Liver (tissue), 9 donors: ENCODE measurements around the gene GALK2. TPM values are rescaled to one million over a fixed set of nuclear protein-coding genes. Genes with fewer than 3 reads are reported as not detected.

Source experiments
- DNase-seq: peaks from one replicate; pipeline ENCODE4 v3.0.0-alpha.2; 2017; ENCODE audit warnings: low spot score
- H3K27ac ChIP-seq, 2 donors: one replicate each; pipeline ENCODE4 v1.7.0; 2013; ENCODE audit warnings: inconsistent platforms in 2 of 2, low read length in 2 of 2, control low read depth in 1 of 2, low read depth in 1 of 2, mild to moderate bottlenecking in 1 of 2
- H3K27me3 ChIP-seq, 4 donors: one replicate each; pipeline versions ENCODE4 v1.6.1 to v1.7.0; 2013; ENCODE audit warnings: low read length in 3 of 4, inconsistent platforms in 1 of 4, mild to moderate bottlenecking in 1 of 4, moderate library complexity in 1 of 4; ENCODE audit not compliant: control insufficient read depth in 4 of 4, insufficient read depth in 4 of 4
- H3K36me3 ChIP-seq, 4 donors: one replicate each; pipeline versions ENCODE4 v1.6.1 to v1.7.0; 2013; ENCODE audit warnings: low read length in 3 of 4, mild to moderate bottlenecking in 3 of 4, low read depth in 1 of 4, moderate library complexity in 1 of 4; ENCODE audit not compliant: control insufficient read depth in 4 of 4, insufficient read depth in 3 of 4
- H3K4me1 ChIP-seq, 4 donors: one replicate each; pipeline versions ENCODE4 v1.6.1 to v1.7.0; 2013; ENCODE audit warnings: low read length in 3 of 4, mild to moderate bottlenecking in 3 of 4, moderate library complexity in 1 of 4; ENCODE audit not compliant: control insufficient read depth in 4 of 4, insufficient read depth in 4 of 4
- H3K4me3 ChIP-seq, 3 donors: one replicate each; pipeline versions ENCODE4 v1.6.1 to v1.7.0; 2013; ENCODE audit warnings: low read length in 3 of 3, control low read depth in 1 of 3, low read depth in 1 of 3, mild to moderate bottlenecking in 1 of 3
- H3K9ac ChIP-seq, 2 donors: one replicate each; pipeline ENCODE4 v1.7.0; 2013; ENCODE audit warnings: low read length in 2 of 2, mild to moderate bottlenecking in 2 of 2, moderate library complexity in 2 of 2, control low read depth in 1 of 2, low read depth in 1 of 2
- H3K9me3 ChIP-seq, 4 donors: one replicate each; pipeline versions ENCODE4 v1.6.1 to v1.7.0; 2013; ENCODE audit warnings: low read length in 3 of 4; ENCODE audit not compliant: control insufficient read depth in 4 of 4
- ATF3 ChIP-seq: IDR thresholded peaks from 2 replicates; pipeline ENCODE4 v1.6.1; 2016; ENCODE audit warnings: antibody characterized with exemption
- CTCF ChIP-seq: fragments of 150-350 bp; IDR thresholded peaks from 2 replicates; pipeline ENCODE4 v1.5.1; 2017; ENCODE audit warnings: improper control_type of control experiment, low read depth, low read length; ENCODE audit not compliant: missing input control
- EGR1 ChIP-seq, 2 donors: IDR thresholded peaks; 2 replicates each; pipeline ENCODE4 v1.6.1; 2016 to 2018; ENCODE audit warnings: antibody characterized with exemption in 2 of 2, low read depth in 2 of 2
- FOXA1 ChIP-seq: IDR thresholded peaks from 2 replicates; pipeline ENCODE4 v1.6.1; 2016; ENCODE audit warnings: antibody characterized with exemption
- GABPA ChIP-seq, 2 donors: IDR thresholded peaks in 1 of 2; conservative IDR thresholded peaks in 1 of 2; 2 replicates each; pipeline ENCODE4 v1.6.1; 2016; ENCODE audit warnings: antibody characterized with exemption in 2 of 2, mild to moderate bottlenecking in 1 of 2, moderate library complexity in 1 of 2
- HNF4G ChIP-seq: IDR thresholded peaks from 2 replicates; pipeline ENCODE4 v1.6.1; 2016; ENCODE audit warnings: antibody characterized with exemption
- JUND ChIP-seq, 2 donors: IDR thresholded peaks; 2 replicates each; pipeline ENCODE4 v1.6.1; 2016; ENCODE audit warnings: antibody characterized with exemption in 2 of 2
- MAX ChIP-seq: IDR thresholded peaks from 2 replicates; pipeline ENCODE4 v1.6.1; 2016; ENCODE audit warnings: antibody characterized with exemption
- NR2F2 ChIP-seq: IDR thresholded peaks from 2 replicates; pipeline ENCODE4 v1.6.1; 2016; ENCODE audit warnings: antibody characterized with exemption
- RAD21 ChIP-seq, 2 donors: IDR thresholded peaks; 2 replicates each; pipeline ENCODE4 v1.6.1; 2016; ENCODE audit warnings: antibody characterized with exemption in 2 of 2, mild to moderate bottlenecking in 2 of 2
- REST ChIP-seq: IDR thresholded peaks from 2 replicates; pipeline ENCODE4 v1.6.1; 2016; ENCODE audit warnings: antibody characterized with exemption, mild to moderate bottlenecking
- RXRA ChIP-seq, 2 donors: IDR thresholded peaks; 2 replicates each; pipeline ENCODE4 v1.6.1; 2017 to 2018; ENCODE audit warnings: antibody characterized with exemption in 2 of 2, mild to moderate bottlenecking in 1 of 2
- SP1 ChIP-seq: IDR thresholded peaks from 2 replicates; pipeline ENCODE4 v1.6.1; 2018; ENCODE audit warnings: antibody characterized with exemption, mild to moderate bottlenecking
- TAF1 ChIP-seq: conservative IDR thresholded peaks from 2 replicates; pipeline ENCODE4 v1.6.1; 2016; ENCODE audit warnings: antibody characterized with exemption, mild to moderate bottlenecking
- YY1 ChIP-seq: IDR thresholded peaks from 2 replicates; pipeline ENCODE4 v1.6.1; 2016; ENCODE audit warnings: antibody characterized with exemption, mild to moderate bottlenecking
- ZBTB33 ChIP-seq: IDR thresholded peaks from 2 replicates; pipeline ENCODE4 v1.6.1; 2016; ENCODE audit warnings: antibody characterized with exemption
- WGBS: extraction: QIAGEN DNeasy Blood & Tissue Kit; methylation state at CpG from one replicate; pipeline ENCODE4 v1.1.7; 2013; 5-methylcytosine and 5-hydroxymethylcytosine counted together
- polyA plus RNA-seq, 2 donors: library from polyadenylated mRNA; stranded (reverse) in 1 of 2; unstranded in 1 of 2; fragments of 200-250 nt in 1 of 2; fragments of >200 nt in 1 of 2; fragmentation: Nextera tagmentation in 1 of 2; extraction: Ambion mirVana in 1 of 2; gene quantifications; one replicate each; pipeline versions ENCODE4 v1.2.1 to v1.2.3, GENCODE V29; 2013 to 2015
- total RNA-seq, 2 donors: library from RNA; depleted of rRNA; stranded (reverse); fragments of >200 nt; gene quantifications; one replicate each; pipeline ENCODE4 v1.2.3, GENCODE V29; 2014
- donor health status: healthy.
- donor health status: healthy.
- donor health status: healthy.
- donor health status: healthy.
- donor health status: healthy.

Gene GALK2
- total and polyA plus RNA-seq, 4 donors: 18.1 to 57.0 (median 24.5) TPM

GRCh38 chr15:49265911-49266310 is 95.9 kb downstream of the GALK2 start:
- no peak for DNase-seq
- no peaks in the 10 kb centered on the region for H3K27me3 ChIP-seq
- no peak overlapping the region for H3K27ac ChIP-seq
- H3K4me1 ChIP-seq: no peaks in the 10 kb centered on the region
- H3K9me3 ChIP-seq: no peaks in the 10 kb centered on the region
- no peak overlapping the region for H3K9ac ChIP-seq
- WGBS: 97% methylated on average over 3 of the region's 3 CpGs
- no peaks in the 10 kb centered on the region for H3K36me3 ChIP-seq
- no peak for TF ChIP-seq TAF1
- TF ChIP-seq RXRA (IDR thresholded peaks at IDR 0.05): no peak
- TF ChIP-seq REST: no peak
- TF ChIP-seq YY1: no peak
- no peak for TF ChIP-seq SP1
- TF ChIP-seq ZBTB33: no peak
- no peak for TF ChIP-seq EGR1 (IDR thresholded peaks at IDR 0.05; ENCODE audit: low read depth in 2 of 2)
- no peak for TF ChIP-seq GABPA (IDR thresholded peaks at IDR 0.05 in 1 of 2, conservative IDR thresholded peaks at IDR 0.05 in 1 of 2)
- TF ChIP-seq RAD21 (IDR thresholded peaks at IDR 0.05): no peak
- no peak overlapping the region for H3K4me3 ChIP-seq

- Histone ChIP-seq H3K27me3 (no peaks in the 10 kb centered on the region), H3K4me3 (no peak overlapping the region), H3K27ac (no peak overlapping the region), H3K36me3 (peaks cover 0 to 3% (median 1%) of the 10 kb centered on the region in 4 donors), H3K9ac (no peak overlapping the region), H3K9me3 (no peaks in the 10 kb centered on the region), H3K4me1 (no peaks in the 10 kb centered on the region)
- TF ChIP-seq FOXA1 (no peak), JUND (IDR thresholded peaks at IDR 0.05) (no peak), MAX (no peak), HNF4G (no peak), REST (no peak), CTCF (no peak), ATF3 (no peak), YY1 (no peak), SP1 (no peak), NR2F2 (no peak), RXRA (IDR thresholded peaks at IDR 0.05) (no peak), ZBTB33 (no peak), GABPA (IDR thresholded peaks at IDR 0.05 in 1 of 2, conservative IDR thresholded peaks at IDR 0.05 in 1 of 2) (no peak), RAD21 (IDR thresholded peaks at IDR 0.05) (no peak)
- 87% methylated on average over 8 of the region's 8 CpGs for WGBS
- no peak for DNase-seq
These were observed 100.7 kb downstream of the GALK2 start for GRCh38 chr15:49270541-49271421.
